MCF 10A (cell line): ENCODE data around the gene ZNF652. TPM values are rescaled to one million over a fixed set of nuclear protein-coding genes. Genes with fewer than 3 reads are reported as not detected.

Source experiments
- BruUV-seq: library from RNA; stranded (reverse); fragments of 400-500 nt; replicated peaks from 2 replicates; lab custom pipeline; 2021; lab: Mats Ljungman, UMichigan
- CTCF ChIA-PET: fragments of 300-600 bp; sonication (Branson Sonifier 250); formaldehyde crosslinking; extraction: SDS; loops from one replicate; lab custom pipeline; 2021; ENCODE audit warnings: antibody characterized with exemption, inconsistent platforms; lab: Yijun Ruan, JAX
- POLR2A ChIA-PET: fragments of 300-600, 350-650 bp; sonication (Branson Sonifier 250); formaldehyde crosslinking; extraction: SDS; loops from one replicate; lab custom pipeline; 2020; ENCODE audit warnings: antibody characterized with exemption, inconsistent platforms; lab: Yijun Ruan, JAX
- DNase-seq: peaks from one replicate; pipeline ENCODE4 v3.0.0-alpha.2; 2018; ENCODE audit not compliant: unreplicated experiment
- H3K27ac Mint-ChIP-seq: one replicate; pipeline ENCODE4 v1.8.0; 2022; ENCODE audit warnings: mild to moderate bottlenecking, low read depth, mixed read lengths; ENCODE audit not compliant: unreplicated experiment
- H3K27me3 Mint-ChIP-seq: one replicate; pipeline ENCODE4 v1.8.0; 2022; ENCODE audit warnings: mixed read lengths; ENCODE audit not compliant: insufficient read depth, unreplicated experiment
- H3K36me3 Mint-ChIP-seq: one replicate; pipeline ENCODE4 v1.8.0; 2022; ENCODE audit warnings: mild to moderate bottlenecking, moderate library complexity, mixed read lengths; ENCODE audit not compliant: insufficient read depth, unreplicated experiment
- H3K4me1 Mint-ChIP-seq: one replicate; pipeline ENCODE4 v1.8.0; 2022; ENCODE audit warnings: mixed read lengths; ENCODE audit not compliant: insufficient read depth, unreplicated experiment
- H3K4me3 Mint-ChIP-seq: one replicate; pipeline ENCODE4 v1.8.0; 2022; ENCODE audit warnings: mild to moderate bottlenecking, moderate library complexity, mixed read lengths; ENCODE audit not compliant: unreplicated experiment
- H3K9me3 Mint-ChIP-seq: one replicate; pipeline ENCODE4 v1.8.0; 2022; ENCODE audit warnings: mixed read lengths; ENCODE audit not compliant: unreplicated experiment
- CTCF ChIP-seq: fragments of 200-600 bp; IDR thresholded peaks from one replicate; pipeline ENCODE4 v1.8.0; 2022; ENCODE audit warnings: antibody characterized with exemption, mild to moderate bottlenecking; ENCODE audit not compliant: unreplicated experiment
- intact Hi-C: fragments of 100-400 bp; cut with micrococcal nuclease; formaldehyde crosslinking; loops from 2 replicates; pipeline ENCODE4 v1.14.1; 2022
- microRNA-seq: library from miRNA; unstranded; fragments of <30 nt; microRNA quantifications from one replicate; pipeline ENCODE4 v1.2.0, GENCODE V29; 2022
- total RNA-seq: library from RNA; stranded (reverse); gene quantifications from 2 replicates; pipeline ENCODE4 v1.2.3, GENCODE V29; 2022

The ZNF652 gene
- total RNA-seq, 1 experiment from 2014 or later: 18.8 TPM

GRCh38 chr17:49244839-49245238 lies 117.2 kb downstream of the ZNF652 start:
- no TSS peak for BruUV-seq
- no peak for TF ChIP-seq CTCF
- Mint-ChIP-seq H3K9me3 (no peaks in the 10 kb centered on the region), H3K27ac (no peak overlapping the region), H3K27me3 (no peaks in the 10 kb centered on the region), H3K4me3 (no peak overlapping the region), H3K4me1 (peaks cover 11% of the 10 kb centered on the region), H3K36me3 (no peaks in the 10 kb centered on the region)
- intact Hi-C loops: no loop called here
- POLR2A ChIA-PET: no interaction called here
- no peak for DNase-seq
- CTCF ChIA-PET: interaction anchor here (0.6 to 0.7 kb wide), 2 partner anchors 9 to 27 kb away, joined by 3 read pairs; no protein-coding TSS in a partner anchor

Small RNAs within 50 kb of the gene (microRNA-seq; reads per million reads assigned to microRNA genes)
- not detected for gene MIR6129

Other genes with a start within 250 kb of the ZNF652 start
- 0.05 TPM in 1 of 2 replicates, not detected in the other for gene B4GALNT2, start 229.5 kb downstream of the ZNF652 start, total RNA-seq
- gene GNGT2, start 151.7 kb downstream of the ZNF652 start, total RNA-seq: not detected in 2 replicates
- gene ABI3, start 151.5 kb downstream of the ZNF652 start, total RNA-seq: not detected in 2 replicates
- gene PHOSPHO1, start 131.5 kb downstream of the ZNF652 start, total RNA-seq: not detected in 2 replicates
- 122 and 134 TPM in 2 replicates for gene PHB1, start 52.6 kb upstream of the ZNF652 start, total RNA-seq
- gene NGFR, start 133.0 kb upstream of the ZNF652 start, total RNA-seq: 0.22 and 0.26 TPM in 2 replicates
- gene NXPH3, start 213.6 kb upstream of the ZNF652 start, total RNA-seq: not detected in 2 replicates